GM19463 (cell line): ENCODE results near the gene CUBN.

Experiments used
- ATAC-seq: cut with Tn5 transposase; IDR thresholded peaks from one replicate; pipeline ENCODE4 v1.9.1; 2021; ENCODE audit warnings: mild to moderate bottlenecking, moderate library complexity; ENCODE audit not compliant: unreplicated experiment

The CUBN gene

DNA sequence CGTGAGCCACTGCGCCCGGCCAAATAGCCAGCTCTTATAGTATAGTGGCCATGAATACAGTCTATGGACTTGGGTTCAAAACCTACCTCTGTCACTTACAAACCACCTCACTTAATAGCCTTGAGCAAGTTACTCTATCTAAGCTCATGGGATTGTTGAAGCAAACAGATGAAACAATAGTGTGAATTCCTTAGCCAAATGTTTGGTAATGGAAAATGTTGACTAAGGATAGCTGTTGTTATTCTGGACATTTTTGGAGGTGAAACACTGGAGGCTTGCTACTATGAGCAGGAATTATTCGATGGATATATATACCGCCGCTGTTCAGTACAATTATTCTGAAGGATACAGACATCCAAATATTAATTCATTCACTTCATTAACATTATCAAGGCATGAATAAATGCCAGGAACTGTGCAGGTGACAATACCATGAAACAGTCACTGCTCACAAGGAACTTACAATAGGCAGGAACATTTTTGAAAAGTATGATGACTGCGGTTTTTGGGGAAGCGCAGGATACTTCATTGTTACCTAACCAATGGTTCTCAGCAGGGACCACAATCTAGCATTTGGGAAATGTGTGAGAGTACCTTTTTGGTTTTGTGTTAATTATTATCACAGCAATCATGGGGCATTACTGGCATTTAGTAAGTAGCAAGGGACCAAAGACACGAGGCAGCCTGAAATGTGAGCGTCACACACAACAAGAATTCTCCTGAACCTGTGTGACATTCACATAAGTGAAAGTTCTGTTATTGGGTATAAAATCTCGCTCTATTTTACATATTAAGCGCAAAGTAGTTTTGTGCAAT, 55.7 kb downstream of the CUBN start:
- no peak for ATAC-seq

DNA sequence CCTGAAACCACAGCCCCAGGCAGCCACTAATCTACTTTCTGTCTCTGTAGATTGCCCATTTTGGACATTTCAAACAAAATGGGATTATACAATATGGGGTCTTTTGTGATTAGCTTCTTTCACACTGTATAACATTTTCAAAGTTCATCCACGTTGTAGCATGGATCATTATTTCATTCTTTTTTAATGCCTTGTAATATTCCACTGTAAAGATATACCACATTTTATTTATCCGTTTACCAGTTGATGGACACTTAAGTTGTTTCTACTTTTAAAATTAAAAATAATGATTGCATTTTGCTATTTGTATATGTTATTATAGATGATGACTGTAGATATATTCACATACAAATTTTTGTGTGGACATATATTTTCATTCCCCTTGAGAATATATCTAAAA, 60.7 kb downstream of the CUBN start:
- no peak for ATAC-seq

DNA sequence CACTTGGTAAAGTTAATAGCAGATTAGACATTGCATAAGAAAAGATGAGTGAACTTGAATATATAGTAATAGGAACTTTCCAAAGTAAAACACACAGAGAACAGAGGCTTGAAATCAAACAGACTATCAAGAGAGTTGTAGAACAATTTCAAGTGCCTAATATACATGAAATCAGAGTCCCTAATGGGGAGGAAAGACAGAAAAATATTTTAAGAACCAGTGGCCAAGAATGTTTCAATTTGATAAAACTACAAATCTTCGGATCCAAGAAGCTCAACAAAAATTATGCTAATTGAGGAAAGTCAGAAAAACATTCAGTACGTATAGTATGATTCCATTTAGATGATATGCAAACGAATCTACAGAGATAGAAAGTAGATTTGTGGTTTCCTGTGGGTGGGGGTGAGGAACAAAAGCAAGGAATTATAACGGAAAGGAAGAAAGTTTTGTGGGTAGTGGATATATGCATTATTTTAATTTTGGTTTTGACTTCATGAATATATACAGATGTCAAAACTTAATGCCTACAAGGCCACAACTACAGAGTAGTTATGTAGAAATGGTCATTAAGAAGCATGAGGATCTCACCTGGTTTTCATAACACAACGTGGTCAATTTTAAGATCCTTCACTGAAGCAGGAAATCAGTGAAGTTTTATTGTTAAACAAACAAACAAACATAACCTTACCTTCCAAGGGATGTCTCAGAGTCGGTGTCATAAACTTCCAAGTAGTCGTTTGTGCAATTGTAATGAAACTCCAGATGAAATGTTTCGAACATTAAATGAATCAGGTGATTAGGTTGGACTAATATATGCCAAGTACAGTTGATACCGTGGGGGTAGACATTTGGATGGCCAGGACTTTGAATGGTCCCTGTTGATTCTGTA, 62.0 kb downstream of the CUBN start:
- ATAC-seq, result no peak

DNA sequence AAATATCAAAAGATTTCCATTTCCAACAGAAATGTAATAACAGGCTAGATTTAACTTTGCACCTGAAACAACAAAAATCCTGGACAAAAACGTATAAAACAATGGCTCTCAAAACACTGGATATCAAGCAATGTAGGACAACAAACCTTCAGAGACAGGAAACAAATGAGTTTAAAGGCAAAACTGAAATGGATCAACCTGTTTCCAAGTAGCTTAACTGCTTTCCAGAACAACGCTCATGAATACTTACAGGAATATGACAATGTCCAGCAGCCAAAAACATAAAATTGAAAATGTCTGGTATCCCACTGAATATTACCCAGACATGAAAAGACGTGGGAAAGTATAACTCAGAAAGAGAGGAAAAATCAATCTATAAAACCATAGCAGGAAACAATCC, 62.8 kb downstream of the CUBN start:
- ATAC-seq, result no peak

DNA sequence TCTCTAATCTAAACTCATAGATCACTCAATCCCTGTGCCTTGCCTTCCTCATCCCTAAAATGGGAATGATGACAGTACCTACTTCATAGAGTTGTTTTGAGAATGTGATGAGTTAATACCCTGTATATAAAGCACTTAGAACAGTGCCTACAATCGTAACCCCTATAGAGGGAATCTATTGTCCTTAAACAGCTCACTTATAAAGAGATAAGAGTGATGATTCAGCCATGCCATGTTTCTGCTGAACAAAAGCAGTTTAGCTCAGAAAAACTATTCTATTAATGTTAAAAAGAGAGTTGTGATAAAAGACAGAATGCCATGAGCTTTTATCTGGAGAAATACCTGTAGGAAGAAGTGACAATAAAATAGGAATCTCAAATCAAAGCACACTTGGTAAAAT, 63.6 kb downstream of the CUBN start:
- ATAC-seq, result no peak

DNA sequence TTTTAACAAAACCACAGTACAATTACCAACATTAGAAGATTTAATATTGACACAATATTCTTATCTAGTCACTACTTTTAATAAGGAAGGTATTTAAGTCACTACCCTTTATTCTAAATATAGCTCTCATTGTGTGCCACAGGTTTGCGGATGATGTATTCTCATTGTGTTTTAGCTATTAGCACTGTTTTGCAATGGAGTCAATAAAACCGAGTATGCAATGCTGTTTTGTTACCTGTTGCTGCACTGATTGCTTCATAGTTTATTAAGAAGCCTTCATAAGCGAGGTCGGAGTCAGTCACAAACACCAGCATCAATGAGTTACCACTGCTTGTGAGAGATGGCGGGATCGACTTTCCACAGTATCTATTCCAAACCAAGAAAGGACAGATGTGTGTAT, 64.3 kb downstream of the CUBN start:
- no peak for ATAC-seq

DNA sequence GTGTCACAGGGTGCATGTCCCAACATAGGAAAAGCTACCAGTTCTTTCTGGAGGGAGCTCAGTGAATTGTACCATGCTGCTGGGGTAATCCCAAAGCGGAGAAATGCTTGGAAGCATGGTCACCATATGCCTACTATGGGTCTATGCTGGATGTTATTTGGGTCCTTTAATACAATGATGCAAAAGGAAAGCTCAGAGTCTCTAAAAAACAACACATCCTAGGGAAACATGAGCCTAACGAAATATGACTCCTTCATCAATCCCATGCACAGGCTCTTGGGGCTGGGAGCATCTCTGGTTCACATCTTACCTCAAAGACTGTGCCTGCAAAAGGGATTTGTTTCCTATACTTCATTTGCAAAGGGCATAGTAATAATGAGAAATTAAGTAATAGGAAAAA, 65.2 kb downstream of the CUBN start:
- ATAC-seq, result no peak

DNA sequence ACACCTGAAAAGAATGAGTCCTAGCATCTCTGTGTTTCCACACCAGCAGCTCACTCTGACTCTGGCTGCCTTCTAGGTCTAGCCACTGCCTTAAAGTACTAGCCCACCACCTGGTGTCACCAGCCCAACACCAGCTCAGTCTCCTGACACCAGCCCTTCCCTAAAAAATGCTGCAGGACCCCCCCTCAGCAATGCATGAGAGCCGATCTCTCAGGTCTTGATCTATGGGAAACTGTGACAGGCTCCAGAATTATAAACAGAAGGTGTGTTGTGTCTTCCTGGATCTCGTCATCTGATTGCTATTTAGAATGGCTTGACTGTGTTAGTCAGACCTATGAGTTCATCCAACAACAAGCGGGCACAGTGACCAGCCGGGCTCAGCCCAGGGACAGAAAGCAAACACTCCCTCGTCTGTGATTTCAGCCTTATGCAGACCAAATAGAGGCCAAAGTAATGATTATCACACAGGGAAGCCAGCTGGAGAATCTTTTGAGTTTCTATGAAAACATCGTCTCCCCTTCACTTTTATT, 66.6 kb downstream of the CUBN start:
- ATAC-seq, result no peak

DNA sequence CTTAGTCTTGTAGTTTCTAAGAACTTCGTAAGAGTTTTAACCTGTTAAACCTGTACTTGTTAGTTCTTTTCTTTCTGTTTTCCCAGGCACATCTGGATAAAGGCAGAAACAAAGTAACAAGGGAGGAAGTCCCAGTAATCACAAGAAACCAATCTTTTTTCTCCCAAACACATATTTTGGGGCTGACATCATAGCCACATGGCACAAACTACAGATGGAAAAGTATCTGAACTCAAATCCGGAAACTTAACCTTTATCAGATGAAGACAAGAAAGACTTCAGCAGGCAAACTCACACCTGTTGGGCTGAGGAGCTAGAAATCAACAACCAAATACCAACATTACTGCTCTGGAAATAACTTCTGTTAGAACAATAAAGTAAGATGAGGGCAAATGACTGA, 67.1 kb downstream of the CUBN start:
- no peak for ATAC-seq

DNA sequence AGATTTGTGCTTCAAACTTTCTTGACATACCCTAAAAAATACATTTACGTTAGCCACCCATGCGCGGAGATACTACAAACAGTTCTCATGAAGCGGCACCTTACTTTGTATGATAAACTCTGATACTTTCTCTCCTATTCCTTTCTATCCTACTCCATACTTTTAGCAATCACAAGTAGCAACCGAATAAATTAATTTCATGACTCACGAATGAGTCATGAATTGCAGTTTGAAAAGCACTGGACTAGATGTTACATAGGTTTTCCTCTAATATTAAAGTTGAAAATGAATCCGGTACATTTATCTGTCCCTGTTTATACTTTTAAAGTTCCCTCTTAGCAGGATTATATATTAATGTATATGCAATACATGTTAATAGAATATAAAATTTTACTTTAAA, 67.6 kb downstream of the CUBN start:
- ATAC-seq, result no peak

DNA sequence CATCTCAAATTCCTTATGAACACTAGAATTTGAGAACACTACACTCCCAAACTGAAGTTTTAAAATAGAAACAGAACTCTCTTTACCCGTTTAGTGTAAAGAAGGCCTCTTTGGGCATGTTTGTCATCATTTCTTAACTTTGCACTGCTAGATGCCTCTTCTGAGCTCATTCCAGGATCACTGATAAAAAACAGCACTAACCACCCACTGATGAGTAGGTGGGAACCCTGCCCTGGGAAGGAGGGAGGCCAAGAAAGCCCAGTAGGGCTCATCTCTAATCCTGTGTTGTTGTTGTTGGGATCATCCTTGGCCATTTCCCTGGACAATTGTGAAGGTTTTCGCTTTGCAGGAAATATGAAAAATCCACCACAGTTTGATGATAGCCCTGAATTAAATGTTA, 68.2 kb downstream of the CUBN start:
- no peak for ATAC-seq

DNA sequence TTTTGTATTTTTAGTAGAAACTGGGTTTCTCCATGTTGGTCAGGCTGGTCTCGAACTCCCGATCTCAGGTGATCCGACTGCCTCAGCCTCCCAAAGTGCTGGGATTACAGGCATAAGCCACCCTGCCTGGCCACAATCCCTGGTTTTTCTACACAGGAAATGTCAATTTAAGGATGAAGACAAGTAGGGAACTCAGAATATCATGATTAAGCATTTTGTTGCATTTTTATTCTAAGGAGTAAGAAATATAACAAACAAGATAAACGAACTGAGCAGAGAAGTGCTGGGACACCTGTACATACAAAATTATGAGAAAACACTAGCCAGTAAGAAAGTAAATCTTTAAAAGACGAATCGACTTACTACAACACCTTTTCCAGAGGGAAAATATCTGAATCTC, 69.3 kb downstream of the CUBN start:
- no peak for ATAC-seq

DNA sequence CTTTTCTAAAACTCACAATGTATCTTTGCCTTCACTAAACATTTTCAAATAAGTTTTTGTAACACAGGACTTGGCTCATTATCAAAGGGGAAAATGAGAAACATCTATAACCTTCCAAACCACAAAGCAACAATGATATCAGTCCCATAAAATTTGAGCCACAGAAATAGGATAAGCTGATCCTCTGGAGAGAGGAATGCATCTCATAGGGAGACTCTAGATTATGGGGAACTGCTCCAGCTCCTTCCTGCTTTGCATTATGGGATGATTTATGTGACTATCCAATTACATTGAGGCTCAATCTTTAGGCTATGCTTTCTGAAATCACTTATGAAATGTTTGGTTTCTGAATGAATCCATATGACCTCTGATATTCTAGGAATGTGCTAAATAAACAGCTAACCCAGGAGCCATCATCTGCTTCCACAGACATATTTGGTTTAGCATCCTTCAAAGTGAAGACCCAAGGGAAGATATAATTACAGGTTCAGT, 70.4 kb downstream of the CUBN start:
- ATAC-seq, result no peak

DNA sequence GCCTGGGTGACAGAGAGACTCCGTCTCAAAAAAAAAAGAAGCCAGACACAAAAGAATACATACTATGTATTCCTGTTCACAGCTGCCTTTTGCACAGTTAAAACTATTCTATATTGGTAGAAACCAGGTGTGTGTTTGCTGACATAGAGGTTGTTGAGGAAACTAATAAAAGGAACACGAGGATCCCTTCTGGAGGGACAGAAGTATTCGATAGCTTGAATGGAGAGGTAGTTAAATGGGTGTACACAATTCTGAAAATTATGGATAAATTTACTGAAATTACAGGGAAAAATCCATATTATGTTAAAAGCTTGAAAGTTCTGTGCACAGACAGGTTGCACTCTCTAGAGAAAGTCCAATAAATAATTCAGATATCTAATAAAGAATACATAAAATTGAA, 71.5 kb downstream of the CUBN start:
- ATAC-seq, result no peak

DNA sequence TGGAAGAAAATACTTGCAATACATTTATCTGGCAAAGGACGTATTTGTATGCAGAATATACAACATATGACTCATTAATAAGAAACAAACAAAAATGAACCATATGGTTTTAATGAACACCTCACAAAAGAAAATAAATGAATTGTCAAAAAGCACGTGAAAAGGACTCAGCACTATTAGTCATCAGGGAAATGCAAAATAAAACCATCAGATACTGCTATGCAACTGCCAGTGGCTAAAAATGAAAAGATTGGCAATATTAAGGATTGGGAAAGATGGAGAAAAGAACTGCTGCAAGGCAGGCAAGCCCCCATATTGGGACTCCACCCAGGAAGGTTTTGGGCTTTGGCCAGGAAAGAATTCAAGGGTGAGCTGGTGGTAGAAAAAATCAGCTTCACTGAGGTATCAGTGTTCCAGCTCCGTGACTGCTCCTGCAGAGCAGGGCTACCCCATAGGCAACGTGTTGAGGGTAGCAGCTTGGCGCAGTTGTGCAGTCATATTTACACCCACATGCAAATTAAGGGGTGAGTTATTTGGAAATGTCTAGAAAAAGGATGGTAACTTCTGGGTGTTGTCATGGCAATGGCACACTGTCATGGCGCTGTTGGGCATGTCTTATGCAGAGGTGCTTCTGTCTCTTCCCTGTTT, 72.7 kb downstream of the CUBN start:
- no peak for ATAC-seq

DNA sequence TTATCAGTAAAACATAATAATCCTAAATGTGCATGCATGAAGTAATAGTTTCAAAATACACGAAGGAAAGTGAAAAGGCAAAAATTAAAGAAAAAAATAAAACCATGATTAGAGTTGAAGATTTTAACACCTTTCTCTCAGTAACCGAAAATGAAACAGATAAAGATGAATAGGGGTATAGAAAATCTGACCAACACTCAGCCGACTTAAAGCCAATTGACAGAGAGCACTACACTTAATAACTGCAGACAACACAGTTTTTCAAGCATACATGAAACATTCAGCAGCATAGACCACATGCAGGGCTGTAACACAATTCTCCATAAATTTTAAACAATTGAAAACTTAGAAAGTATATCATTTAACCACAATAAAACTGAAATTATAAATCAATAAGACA, 76.1 kb downstream of the CUBN start:
- no peak for ATAC-seq

DNA sequence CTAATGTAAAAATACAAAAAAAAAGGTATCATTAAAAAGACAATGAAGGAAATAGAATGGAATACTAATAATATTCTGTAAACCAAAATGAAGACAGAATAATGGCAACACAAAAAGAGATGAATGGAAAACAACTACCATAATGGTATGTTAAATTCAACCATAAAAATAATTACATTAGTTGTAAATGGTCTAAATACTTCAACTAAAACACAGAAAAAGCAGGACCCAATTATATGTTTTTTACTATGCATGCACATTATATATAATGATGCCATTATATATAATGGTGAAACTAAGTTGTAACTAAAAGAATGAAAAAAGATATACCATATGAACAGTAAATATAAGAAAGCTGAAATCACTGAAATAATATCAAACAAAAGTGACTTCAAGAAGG, 76.5 kb downstream of the CUBN start:
- no peak for ATAC-seq

DNA sequence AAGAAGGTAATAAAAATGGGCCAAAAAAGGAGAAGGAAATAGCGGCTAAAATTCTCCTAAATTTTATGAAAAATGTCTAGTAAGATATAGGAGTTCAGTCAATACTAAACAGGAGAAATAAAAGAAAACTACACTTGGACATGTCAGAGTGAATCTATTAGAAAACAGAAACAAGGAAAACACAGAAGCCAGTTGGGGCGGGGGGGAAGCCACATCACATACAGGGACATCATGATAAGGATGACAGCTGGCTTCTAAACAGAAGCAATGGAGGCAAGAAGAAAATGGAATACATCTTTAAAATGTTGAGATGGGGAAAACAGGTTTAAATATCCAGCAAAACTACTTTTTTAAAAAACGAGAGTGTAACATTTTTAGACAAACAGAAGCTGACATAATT, 77.8 kb downstream of the CUBN start:
- ATAC-seq, result no peak

DNA sequence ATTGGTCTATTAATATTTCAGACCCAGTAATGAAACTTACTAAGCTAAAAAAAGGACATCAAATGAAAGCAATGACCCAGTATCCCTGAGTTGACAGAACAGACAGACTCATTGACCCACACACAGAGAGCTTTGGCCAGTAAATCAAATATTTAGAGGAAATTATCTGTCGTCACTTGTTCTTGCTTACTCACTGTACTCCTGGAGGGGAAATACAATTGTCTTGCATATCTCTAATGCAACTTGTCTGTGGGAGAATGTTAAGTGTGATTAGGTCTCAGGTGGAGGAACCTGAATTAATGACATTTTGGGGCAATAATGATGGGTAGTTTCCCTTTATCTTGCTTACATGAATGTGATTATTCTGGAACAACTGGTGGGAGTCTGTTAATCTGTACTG, 80.4 kb downstream of the CUBN start:
- ATAC-seq, result no peak

DNA sequence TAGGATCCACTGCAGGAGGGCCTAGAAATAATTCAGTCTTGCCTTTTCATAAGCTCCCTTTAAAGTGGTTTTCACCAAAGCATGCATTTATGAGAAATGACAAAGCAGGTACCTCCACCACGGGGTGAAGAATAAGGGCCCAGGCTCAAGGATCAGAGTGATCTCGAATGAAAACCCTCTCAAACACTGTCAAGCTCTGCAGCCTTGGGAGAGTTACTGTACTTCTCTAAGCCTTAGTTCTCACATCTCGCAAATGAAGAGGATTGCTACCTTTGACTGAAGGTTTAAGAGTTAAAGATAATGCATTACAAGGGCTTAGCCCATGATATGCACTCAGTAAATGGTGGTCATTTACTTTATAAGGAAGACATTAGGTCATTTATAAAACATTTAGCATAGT, 81.7 kb downstream of the CUBN start:
- ATAC-seq, result no peak

DNA sequence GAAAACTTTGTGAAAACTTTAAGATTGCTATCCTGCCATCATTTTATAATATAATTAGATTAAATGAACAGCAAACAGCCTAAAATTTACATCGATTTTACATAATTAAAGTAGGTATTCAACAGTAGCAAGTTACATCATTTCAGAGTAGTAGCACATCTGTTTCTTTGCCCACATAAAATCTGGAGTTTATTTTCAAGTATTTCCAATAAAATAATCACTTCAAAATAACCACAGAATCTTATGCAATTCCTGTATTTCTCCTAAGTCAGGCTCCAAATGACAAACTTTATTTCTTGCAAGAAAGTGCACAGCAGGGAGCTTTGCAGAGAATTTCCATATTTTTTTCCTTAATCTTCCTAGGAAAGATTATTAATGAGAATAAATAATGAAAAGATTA, 82.6 kb downstream of the CUBN start:
- ATAC-seq, result no peak
